Activated gamma-delta T cell treated with anti-CD3 and anti-CD28 coated beads, Interleukin-2, amount 50 U/mL, for 16 hours (primary cell): ENCODE data around the gene NUF2.
"Not testable (repeated sequence)": the region's sequence is repeated elsewhere in the genome, so short reads cannot be mapped to it uniquely, and the experiment has no call there.

ENCODE experiments used
- DNase-seq: peaks from one replicate; pipeline ENCODE4 v3.0.0-alpha.2; 2020; ENCODE audit warnings: low read depth

The NUF2 gene

GRCh38 chr1:163321311-163322305, at the start of gene NUF2:
Gene NUF2, plus strand, starts transcription at chr1:163321954. Its CDS starts 4,098 bp downstream, at chr1:163326052.
- peak; percentile 94 for DNase-seq

GRCh38 chr1:163273766-163274441, 47.9 kb upstream of the NUF2 start:
- DNase-seq = no peak

GRCh38 chr1:163275222-163275621, 46.5 kb upstream of the NUF2 start:
- DNase-seq = no peak

DNA sequence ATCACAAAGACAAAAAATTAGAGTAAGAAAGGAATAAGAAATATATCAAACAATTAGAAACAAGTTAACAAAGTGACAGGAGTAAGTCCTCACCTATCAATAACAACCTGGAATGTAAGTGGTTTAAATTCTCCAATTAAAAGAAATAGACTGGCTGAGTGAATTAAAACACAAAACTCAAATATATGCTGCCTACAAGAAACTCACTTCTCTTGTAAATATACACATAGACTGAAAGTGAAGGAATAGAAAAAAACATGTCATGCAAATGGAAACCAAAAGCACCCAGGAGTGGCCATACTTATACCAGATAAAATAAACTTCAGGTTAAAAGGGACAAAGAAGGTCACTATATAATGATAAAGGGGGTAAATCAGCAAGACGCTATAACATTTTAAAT, 43.2 kb upstream of the NUF2 start:
- no peak for DNase-seq

GRCh38 chr1:163284867-163285266, 36.9 kb upstream of the NUF2 start:
- not testable (repeated sequence) for DNase-seq

DNA sequence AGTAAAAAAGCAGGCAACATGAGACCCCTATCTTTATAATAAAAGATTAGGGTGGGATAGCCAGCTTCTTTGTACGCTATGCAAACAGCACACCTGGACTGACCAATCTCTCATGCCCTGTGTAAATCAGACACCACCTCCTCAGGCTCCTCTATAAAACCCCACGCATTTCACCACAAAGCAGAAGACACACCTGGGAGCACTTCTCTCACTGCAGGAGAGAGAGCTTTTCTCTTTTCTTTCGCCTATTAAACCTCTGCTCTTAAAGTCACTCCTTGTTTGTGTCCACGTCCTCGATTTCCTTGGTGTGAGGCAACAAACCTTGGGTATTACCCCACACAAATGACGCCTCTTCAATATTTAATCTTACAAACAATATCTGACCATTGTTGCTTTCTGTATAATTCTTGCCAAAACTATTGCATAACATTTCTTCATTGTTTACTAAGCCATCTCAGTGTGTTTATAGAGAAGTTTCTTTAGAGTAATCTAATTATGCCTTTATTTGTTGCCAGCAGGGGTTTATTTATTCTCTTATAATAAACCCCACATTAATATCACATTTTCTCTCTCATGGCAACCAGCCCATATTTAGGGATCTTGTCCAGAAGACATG, 31.6 kb upstream of the NUF2 start:
- no peak for DNase-seq

DNA sequence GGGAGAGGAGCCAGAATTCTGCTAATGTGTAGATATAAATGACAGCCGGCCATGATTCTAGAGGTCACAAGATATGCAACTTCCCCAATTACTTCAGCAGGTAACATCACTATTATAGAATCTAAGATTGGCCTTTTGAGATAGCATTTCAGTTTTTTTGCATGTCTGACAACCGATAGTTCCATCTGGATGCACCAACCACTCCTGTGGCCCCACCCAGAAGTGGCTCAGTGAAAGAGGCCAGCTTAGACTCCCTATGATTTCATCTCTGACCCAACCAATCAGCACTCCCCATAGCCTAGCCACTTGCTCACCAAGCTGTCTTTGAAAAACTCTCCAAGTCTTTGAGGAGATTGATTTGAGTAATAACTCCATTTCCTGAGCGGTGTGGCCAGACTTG, 30.3 kb upstream of the NUF2 start:
- no peak for DNase-seq

GRCh38 chr1:163292153-163292552, 29.6 kb upstream of the NUF2 start:
- not testable (repeated sequence) for DNase-seq

- DNase-seq = not testable (repeated sequence)
These were observed 28.3 kb upstream of the NUF2 start for GRCh38 chr1:163293497-163293896.

- no peak for DNase-seq
These were observed 25.8 kb upstream of the NUF2 start for GRCh38 chr1:163295949-163296348.

DNA sequence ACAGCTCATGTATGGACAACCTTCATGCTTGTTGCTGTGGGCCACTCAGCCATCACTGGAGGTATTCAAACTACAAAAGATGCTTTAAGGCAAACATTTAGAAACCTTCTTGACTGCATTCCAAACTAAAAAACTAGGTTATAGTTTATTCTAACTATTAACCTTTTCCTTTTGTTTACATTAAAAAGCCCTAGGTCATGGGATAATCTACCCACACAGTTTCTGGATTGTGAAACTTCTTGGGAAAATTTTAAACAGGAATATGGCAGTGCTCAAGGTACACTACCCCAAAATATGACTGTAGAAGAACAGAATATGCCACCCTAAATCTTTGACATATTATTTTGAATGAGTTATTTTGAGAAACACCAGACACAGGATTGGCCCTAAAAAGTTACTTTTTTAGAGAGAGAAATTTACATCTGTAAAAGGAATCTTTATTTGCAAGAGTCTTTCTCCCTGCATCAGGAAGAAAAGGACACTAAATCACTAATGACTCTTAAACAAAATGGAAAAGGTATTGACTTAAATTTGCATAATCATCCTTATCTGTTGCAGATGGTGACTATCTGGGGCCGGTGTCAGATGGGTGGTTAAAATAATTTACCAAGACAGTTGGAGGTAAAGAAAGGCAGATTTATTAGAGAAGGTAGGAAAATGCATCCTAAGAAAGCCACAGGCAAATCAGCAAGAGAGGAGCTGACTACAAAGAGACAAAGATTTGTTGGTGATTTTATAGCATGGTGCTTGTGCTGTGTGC, 25.1 kb upstream of the NUF2 start:
- no peak for DNase-seq

GRCh38 chr1:163298365-163298764, 23.4 kb upstream of the NUF2 start:
- DNase-seq = no peak

GRCh38 chr1:163300568-163300967, 21.2 kb upstream of the NUF2 start:
- DNase-seq = no peak

DNA sequence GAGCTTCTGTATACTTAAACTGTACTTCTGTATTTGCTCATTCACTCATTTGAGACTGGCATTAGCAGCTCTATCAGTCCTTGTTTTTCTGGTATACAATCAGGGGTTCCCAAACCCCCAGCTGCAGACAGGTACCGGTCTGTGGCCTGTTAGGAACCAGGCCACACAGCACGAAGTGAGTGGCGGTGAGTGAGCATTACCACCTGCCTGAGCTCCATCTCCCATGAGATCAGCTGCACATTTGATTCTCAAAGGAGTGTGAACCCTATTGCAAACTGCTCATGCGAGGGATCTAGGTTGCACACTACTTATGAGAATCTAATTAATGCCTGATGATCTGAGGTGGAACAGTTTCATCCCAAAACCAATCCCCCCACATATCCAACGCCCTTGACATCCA, 18.2 kb upstream of the NUF2 start:
- DNase-seq = no peak

DNA sequence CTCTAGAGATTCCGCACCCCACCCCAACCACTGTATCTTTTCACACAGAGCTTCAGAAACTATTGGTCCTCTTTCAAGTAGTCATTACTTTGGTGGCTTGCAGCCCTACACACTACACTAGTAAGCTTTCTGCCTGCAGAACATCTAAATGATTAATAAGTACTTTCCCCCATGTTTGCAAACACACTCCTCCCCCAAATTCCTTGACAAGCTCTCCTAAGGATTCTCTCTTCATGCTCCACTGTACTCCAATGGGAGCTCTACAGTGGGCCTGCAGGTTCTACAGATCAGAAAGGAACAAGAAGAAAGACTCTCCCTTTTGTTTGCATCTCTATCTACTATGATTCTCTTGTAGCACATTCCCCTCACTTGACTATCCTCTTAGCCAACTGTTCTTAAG, 16.3 kb upstream of the NUF2 start:
- DNase-seq = no peak

DNA sequence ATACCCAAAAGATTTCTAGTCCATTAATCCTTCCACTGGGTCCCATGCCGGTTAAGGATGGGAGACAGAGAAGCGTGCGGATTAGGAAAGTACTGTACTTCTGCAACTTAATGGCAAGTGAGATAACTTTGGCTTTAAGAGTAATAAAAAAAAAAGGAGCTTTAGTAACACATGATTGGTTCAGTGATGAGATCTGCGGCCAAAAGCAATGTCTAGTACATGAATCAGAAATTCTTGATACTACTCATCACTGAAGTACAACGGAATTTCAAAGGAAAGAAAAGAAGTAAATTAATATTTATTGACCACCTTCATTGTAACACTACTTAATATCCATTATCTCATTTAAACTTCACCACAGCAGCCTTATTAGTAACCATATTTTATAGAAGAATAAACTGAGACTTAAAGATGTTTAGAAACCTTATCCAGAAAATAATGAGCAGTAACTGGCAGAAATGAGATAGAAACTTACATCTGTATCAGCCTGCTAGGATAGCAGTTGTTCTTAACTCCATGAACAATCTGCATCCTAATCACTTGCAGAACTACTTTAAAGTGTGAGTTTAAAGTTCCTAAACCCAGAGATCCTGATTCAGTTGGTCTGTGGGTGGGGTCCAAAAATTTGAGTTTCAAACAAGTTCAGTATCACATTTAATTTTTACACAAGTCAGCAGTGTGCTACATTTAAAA, 14.1 kb upstream of the NUF2 start:
- DNase-seq = no peak

DNA sequence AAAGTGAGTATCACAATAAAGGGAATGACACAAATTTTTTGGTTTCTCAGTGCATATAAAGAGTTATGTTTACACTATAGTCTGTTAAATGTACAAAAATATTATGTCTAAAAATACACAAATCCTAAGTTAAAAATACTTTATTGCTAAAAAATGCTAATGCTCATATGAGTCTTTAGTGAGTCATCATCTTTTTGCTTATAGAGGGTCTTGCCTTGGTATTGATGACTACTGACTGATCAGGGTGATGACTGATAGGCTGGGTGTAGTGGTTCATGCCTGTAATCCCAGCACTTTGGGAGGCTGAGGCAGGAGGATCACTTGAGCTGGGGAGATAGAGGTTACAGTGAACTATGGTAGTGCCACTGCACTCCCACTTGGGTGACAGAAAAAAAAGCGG, 12.9 kb upstream of the NUF2 start:
- no peak for DNase-seq

GRCh38 chr1:163315773-163316374, 5.9 kb upstream of the NUF2 start:
- DNase-seq = peak; percentile 8

GRCh38 chr1:163320891-163321290, 863 bp upstream of the NUF2 start:
- DNase-seq = no peak

GRCh38 chr1:163323339-163323738, 1.6 kb downstream of the NUF2 start:
- not testable (repeated sequence) for DNase-seq

GRCh38 chr1:163331116-163331515, 9.4 kb downstream of the NUF2 start:
- no peak for DNase-seq
